GM12878 (cell line): ENCODE data around the gene ATP2A3. TPM values are rescaled to one million over a fixed set of nuclear protein-coding genes. Genes with fewer than 3 reads are reported as not detected.

Experiments
- ATAC-seq: fragments of 200-7000 bp; cut with Tn5 transposase; 3 replicates; pipeline ENCODE4 v1.9.1; 2020; ENCODE audit warnings: mild to moderate bottlenecking, moderate library complexity
- BruUV-seq: library from RNA; stranded (reverse); fragments of 400-500 nt; replicated peaks from 2 replicates; lab custom pipeline; 2021; lab: Mats Ljungman, UMichigan
- CTCF ChIA-PET: fragments of 300-600 bp; sonication (Branson Sonifier 250); formaldehyde crosslinking; extraction: SDS; loops from one replicate; lab custom pipeline; 2021; ENCODE audit warnings: inconsistent platforms; lab: Yijun Ruan, JAX
- POLR2A ChIA-PET: fragments of 350-600 bp; formaldehyde crosslinking; extraction: SDS; loops from one replicate; lab custom pipeline; 2021; ENCODE audit warnings: inconsistent platforms; lab: Charles Lee
- RAD21 ChIA-PET: fragments of 300-600 bp; sonication (Branson Sonifier 250); formaldehyde crosslinking; loops from one replicate; lab custom pipeline; 2023; ENCODE audit warnings: antibody characterized with exemption; ENCODE audit not compliant: unreplicated experiment; lab: Charles Lee
- SMC1A ChIA-PET: fragments of 300-600 bp; sonication (Branson Sonifier 250); formaldehyde crosslinking; loops from one replicate; lab custom pipeline; 2023; ENCODE audit not compliant: unreplicated experiment, uncharacterized antibody; lab: Charles Lee
- DNase-seq: peaks from one replicate; pipeline ENCODE4 v3.0.0-alpha.2; 2011; ENCODE audit warnings: low read depth, low spot score
- FAIRE-seq: peaks from 3 replicates; lab custom pipeline; 2011; peaks lifted over from hg19 to GRCh38; lab: Jason Lieb, UNC
- H2AFZ ChIP-seq: 2 replicates; pipeline ENCODE4 v1.6.0; 2011; ENCODE audit warnings: low read depth, low read length, control low read depth; ENCODE audit not compliant: control insufficient read depth
- H3K27ac ChIP-seq: 2 replicates; pipeline ENCODE4 v1.5.1; 2011; ENCODE audit warnings: control low read depth; ENCODE audit not compliant: control insufficient read depth, insufficient read depth
- H3K27me3 ChIP-seq, 2 experiments: replicated peaks in 1 of 2; 2 replicates each; pipeline versions ENCODE4 v1.6.0 to v1.6.1; 2011; ENCODE audit warnings: low read length in 1 of 2; ENCODE audit not compliant: control insufficient read depth in 2 of 2, insufficient read depth in 2 of 2
- H3K36me3 ChIP-seq, 2 experiments: 2 replicates each; pipeline ENCODE4 v1.5.1; 2011; ENCODE audit warnings: low read length in 1 of 2; ENCODE audit not compliant: control insufficient read depth in 2 of 2, insufficient read depth in 2 of 2
- H3K4me1 ChIP-seq: 2 replicates; pipeline ENCODE4 v1.6.1; 2011; ENCODE audit warnings: mild to moderate bottlenecking, low read length, moderate library complexity, mixed read lengths; ENCODE audit not compliant: control insufficient read depth, insufficient read depth
- H3K4me2 ChIP-seq: 2 replicates; pipeline ENCODE4 v1.6.0; 2011; ENCODE audit warnings: control low read depth; ENCODE audit not compliant: control insufficient read depth, insufficient read depth
- H3K4me3 ChIP-seq: fragments of 200-600 bp; sonication (generic); 2 replicates; pipeline ENCODE4 v1.5.1; 2016
- H3K79me2 ChIP-seq: 2 replicates; pipeline ENCODE4 v1.6.0; 2011; ENCODE audit warnings: low read length; ENCODE audit not compliant: control insufficient read depth, insufficient read depth
- H3K9ac ChIP-seq: 2 replicates; pipeline ENCODE4 v1.8.0; 2011; ENCODE audit warnings: low read length, control low read depth, mixed read lengths; ENCODE audit not compliant: control insufficient read depth, insufficient read depth
- H3K9me3 ChIP-seq: replicated peaks from 3 replicates; pipeline ENCODE4 v1.5.1; 2011; ENCODE audit warnings: mild to moderate bottlenecking, low read length; ENCODE audit not compliant: control insufficient read depth, insufficient read depth
- H4K20me1 ChIP-seq: 2 replicates; pipeline ENCODE4 v1.6.0; 2011; ENCODE audit not compliant: control insufficient read depth, insufficient read depth
- NR2C2 ChIP-seq: IDR thresholded peaks from 2 replicates; pipeline ENCODE4 v1.6.1; 2011; ENCODE audit warnings: borderline replicate concordance, low read depth; ENCODE audit not compliant: control insufficient read depth, insufficient read length
- WGBS: methylation state at CpG from one replicate; pipeline ENCODE4 v1.1.6; 2016; ENCODE audit warnings: low lambda C conversion rate; ENCODE audit not compliant: insufficient replicate concordance, insufficient coverage; ENCODE audit errors: missing lambda C conversion rate; 5-methylcytosine and 5-hydroxymethylcytosine counted together
- in situ Hi-C: fragments of 300-500 bp; cut with MboI; formaldehyde crosslinking; loops from 9 replicates; pipeline ENCODE4 v1.14.3; 2018; ENCODE audit warnings: mixed read lengths
- intact Hi-C: fragments of 100-400 bp; cut with micrococcal nuclease; formaldehyde crosslinking; loops from one replicate; pipeline ENCODE4 v1.14.2; 2022; ENCODE audit not compliant: unreplicated experiment
- polyA plus RNA-seq, 11 experiments: library from polyadenylated mRNA; depleted of rRNA in 4 of 11; unstranded in 6 of 11; stranded (reverse) in 5 of 11; fragments of >200 nt; fragmentation: Nextera tagmentation in 4 of 11; fragmentation: Illumina TruSeq in 1 of 11; extraction: Ambion mirVana in 4 of 11; extraction: Trizol in 1 of 11; gene quantifications; 1 replicate in 1 of 11; 2 replicates in 10 of 11; pipeline versions ENCODE4 v1.2.1 to v1.2.3, GENCODE V29; 2011 to 2016; ENCODE audit warnings: inconsistent platforms in 2 of 11, missing spikeins in 2 of 11, low read depth in 1 of 11
- total RNA-seq, 4 experiments: library from RNA; depleted of rRNA in 3 of 4; stranded (reverse); fragments of >200 nt in 3 of 4; fragmentation: Illumina TruSeq in 1 of 4; extraction: Trizol in 1 of 4; gene quantifications; 2 replicates each; pipeline versions ENCODE4 v1.2.1 to v1.2.3, GENCODE V29; 2013 to 2021
- TF ChIP-seq, protein P1 (sequence below): fragments of 450-650 bp; IDR thresholded peaks from 2 replicates; pipeline ENCODE4 v1.6.1; 2018; ENCODE audit warnings: borderline replicate concordance, mild to moderate bottlenecking; ENCODE audit not compliant: partially characterized antibody
- TF ChIP-seq, protein P2 (sequence below): fragments of 450-650 bp; IDR thresholded peaks from 2 replicates; pipeline ENCODE4 v1.6.1; 2016; ENCODE audit warnings: mild to moderate bottlenecking
- TF ChIP-seq, protein P3 (sequence below): fragments of 450-650 bp; IDR thresholded peaks from 2 replicates; pipeline ENCODE4 v1.6.1; 2017; ENCODE audit warnings: antibody characterized with exemption, mild to moderate bottlenecking, moderate library complexity

The ATP2A3 gene
- total and polyA plus RNA-seq, 10 of the 15 experiments (the other 5 are each of a cell fraction or from before 2014, with no cell fraction given): 1.0 to 99.2 (median 37.9) TPM

DNA sequence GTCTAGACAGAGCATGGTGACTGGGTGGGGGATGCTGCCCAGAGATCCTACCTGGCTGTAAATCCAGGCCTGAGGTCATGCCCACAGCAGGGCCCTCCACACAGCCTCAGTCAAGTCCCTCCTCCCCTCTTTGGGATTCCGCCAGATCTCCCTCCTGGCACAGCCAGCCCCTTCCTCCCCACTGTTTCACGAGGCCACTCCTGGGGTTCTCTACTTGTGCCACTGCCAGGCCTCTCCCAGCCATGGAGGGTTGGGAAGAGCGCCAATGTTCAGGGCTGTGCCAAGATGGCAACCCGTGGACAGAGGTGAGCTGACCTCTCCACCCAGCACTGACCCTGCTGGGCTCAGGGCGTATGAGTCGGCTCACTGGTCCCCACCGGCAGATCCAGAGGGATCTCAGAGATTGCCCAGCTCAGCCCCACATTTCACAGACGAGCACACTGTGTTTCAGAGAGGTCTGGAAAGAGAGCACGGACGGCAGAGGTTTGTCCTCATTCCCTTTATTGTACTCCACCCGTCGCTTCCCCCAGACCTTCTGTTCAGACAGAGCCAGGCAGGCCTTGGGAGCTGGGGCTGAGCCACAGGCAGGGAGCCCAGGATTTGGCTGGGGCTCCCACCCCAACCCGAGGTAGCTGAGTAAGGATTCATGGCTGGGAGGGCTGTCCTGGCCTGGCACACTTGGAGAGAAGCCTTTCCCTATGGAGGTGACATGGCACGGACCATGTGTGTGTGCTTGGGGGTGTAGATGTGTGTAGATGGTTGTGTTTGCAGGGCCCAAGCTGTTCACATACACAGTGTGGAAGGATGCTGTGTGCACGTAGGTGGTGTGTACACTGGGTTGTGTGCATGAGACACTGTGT lies 67.9 kb downstream of the ATP2A3 start:
- peaks cover 3% of the 10 kb centered on the region for H3K4me1 ChIP-seq
- H2AFZ ChIP-seq: no peak overlapping the region
- POLR2A ChIA-PET: interaction anchor here (0.7 kb wide), 1 partner anchor 15 kb away, joined by 5 read pairs; no protein-coding TSS in a partner anchor
- WGBS: 50% methylated on average over 15 of the region's 15 CpGs
- FAIRE-seq (no peak), DNase-seq (no peak), ATAC-seq (no peak)
- H3K9ac ChIP-seq: no peak overlapping the region
- no peak overlapping the region for H3K4me2 ChIP-seq
- H3K27me3 ChIP-seq: no peaks in the 10 kb centered on the region
- in situ Hi-C loops (no loop called here), intact Hi-C loops (no loop called here)
- no peak overlapping the region for H3K4me3 ChIP-seq
- no TSS peak for BruUV-seq
- no peaks in the 10 kb centered on the region for H3K9me3 ChIP-seq
- TF ChIP-seq, protein P1, sequence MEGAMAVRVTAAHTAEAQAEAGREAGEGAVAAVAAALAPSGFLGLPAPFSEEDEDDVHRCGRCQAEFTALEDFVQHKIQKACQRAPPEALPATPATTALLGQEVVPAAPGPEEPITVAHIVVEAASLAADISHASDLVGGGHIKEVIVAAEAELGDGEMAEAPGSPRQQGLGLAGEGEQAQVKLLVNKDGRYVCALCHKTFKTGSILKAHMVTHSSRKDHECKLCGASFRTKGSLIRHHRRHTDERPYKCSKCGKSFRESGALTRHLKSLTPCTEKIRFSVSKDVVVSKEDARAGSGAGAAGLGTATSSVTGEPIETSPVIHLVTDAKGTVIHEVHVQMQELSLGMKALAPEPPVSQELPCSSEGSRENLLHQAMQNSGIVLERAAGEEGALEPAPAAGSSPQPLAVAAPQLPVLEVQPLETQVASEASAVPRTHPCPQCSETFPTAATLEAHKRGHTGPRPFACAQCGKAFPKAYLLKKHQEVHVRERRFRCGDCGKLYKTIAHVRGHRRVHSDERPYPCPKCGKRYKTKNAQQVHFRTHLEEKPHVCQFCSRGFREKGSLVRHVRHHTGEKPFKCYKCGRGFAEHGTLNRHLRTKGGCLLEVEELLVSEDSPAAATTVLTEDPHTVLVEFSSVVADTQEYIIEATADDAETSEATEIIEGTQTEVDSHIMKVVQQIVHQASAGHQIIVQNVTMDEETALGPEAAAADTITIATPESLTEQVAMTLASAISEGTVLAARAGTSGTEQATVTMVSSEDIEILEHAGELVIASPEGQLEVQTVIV: no peak
- TF ChIP-seq, protein P2, sequence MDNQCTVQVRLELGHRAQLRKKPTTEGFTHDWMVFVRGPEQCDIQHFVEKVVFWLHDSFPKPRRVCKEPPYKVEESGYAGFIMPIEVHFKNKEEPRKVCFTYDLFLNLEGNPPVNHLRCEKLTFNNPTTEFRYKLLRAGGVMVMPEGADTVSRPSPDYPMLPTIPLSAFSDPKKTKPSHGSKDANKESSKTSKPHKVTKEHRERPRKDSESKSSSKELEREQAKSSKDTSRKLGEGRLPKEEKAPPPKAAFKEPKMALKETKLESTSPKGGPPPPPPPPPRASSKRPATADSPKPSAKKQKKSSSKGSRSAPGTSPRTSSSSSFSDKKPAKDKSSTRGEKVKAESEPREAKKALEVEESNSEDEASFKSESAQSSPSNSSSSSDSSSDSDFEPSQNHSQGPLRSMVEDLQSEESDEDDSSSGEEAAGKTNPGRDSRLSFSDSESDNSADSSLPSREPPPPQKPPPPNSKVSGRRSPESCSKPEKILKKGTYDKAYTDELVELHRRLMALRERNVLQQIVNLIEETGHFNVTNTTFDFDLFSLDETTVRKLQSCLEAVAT: no peak
- TF ChIP-seq NR2C2: no peak
- TF ChIP-seq, protein P3, sequence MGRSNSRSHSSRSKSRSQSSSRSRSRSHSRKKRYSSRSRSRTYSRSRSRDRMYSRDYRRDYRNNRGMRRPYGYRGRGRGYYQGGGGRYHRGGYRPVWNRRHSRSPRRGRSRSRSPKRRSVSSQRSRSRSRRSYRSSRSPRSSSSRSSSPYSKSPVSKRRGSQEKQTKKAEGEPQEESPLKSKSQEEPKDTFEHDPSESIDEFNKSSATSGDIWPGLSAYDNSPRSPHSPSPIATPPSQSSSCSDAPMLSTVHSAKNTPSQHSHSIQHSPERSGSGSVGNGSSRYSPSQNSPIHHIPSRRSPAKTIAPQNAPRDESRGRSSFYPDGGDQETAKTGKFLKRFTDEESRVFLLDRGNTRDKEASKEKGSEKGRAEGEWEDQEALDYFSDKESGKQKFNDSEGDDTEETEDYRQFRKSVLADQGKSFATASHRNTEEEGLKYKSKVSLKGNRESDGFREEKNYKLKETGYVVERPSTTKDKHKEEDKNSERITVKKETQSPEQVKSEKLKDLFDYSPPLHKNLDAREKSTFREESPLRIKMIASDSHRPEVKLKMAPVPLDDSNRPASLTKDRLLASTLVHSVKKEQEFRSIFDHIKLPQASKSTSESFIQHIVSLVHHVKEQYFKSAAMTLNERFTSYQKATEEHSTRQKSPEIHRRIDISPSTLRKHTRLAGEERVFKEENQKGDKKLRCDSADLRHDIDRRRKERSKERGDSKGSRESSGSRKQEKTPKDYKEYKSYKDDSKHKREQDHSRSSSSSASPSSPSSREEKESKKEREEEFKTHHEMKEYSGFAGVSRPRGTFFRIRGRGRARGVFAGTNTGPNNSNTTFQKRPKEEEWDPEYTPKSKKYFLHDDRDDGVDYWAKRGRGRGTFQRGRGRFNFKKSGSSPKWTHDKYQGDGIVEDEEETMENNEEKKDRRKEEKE: no peak
- RAD21 ChIA-PET: interaction anchor here (0.6 kb wide), 1 partner anchor 185 kb away, joined by 5 read pairs; no protein-coding TSS in a partner anchor
- SMC1A ChIA-PET: no interaction called here
- H3K27ac ChIP-seq: no peak overlapping the region
- H4K20me1 ChIP-seq: no peaks in the 10 kb centered on the region
- CTCF ChIA-PET: interaction anchor here (0.9 to 1.5 kb wide), 3 partner anchors 17 to 139 kb away, joined by 3 to 5 read pairs (median 5); partner anchors contain the start of gene NCBP3
- no peaks in the 10 kb centered on the region for H3K36me3 ChIP-seq
- H3K79me2 ChIP-seq: no peaks in the 10 kb centered on the region
